Measurements from ENCODE around the gene CLASP2.
"Not testable (repeated sequence)": the region's sequence is repeated elsewhere in the genome, so short reads cannot be mapped to it uniquely, and the experiment has no call there.

CLASP2 gene

DNA sequence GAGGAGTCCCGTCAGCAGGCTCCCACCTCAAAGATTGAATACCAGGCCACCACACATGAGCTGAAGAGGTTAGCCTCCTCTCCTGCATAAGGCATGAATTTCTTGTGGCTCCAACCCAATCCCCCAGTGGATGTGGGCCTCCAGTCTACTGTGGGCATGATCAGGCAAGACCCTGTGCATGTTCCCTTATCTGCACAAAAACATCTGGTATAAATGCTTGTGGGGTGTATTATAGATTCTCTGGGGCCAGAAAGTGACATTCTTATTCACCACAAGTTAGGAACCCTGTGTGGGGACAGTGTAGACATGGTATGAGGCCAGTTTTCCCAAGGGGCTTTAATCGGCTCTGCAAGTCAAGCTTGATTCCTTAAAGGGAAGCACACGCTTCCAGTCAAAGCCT is 259.6 kb downstream of the CLASP2 start:
- DNase-seq (ENCODE audit: low read depth in 1 of 2, low spot score in 1 of 2): no peak

DNA sequence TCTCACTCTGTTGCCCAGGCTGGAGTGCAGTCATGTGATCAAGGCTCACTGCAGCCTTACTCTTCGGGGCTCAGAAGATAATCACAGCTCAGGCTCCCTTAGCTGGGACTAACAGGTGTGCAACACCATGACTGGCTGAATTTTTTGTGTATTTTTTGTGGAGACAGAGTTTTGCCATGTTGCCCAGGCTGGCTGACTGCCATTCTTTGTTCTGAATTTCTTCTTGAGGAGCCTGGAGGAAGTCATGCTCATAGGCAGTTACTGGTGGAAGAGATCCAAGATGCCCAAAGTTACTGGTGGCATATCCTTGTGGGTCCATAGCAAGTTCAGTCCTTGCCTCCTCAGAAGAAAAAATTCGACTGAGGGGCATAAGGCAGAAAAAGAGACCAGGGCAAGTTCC is 261.3 kb downstream of the CLASP2 start:
- DNase-seq (ENCODE audit: low read depth in 1 of 2, low spot score in 1 of 2): no peak

DNA sequence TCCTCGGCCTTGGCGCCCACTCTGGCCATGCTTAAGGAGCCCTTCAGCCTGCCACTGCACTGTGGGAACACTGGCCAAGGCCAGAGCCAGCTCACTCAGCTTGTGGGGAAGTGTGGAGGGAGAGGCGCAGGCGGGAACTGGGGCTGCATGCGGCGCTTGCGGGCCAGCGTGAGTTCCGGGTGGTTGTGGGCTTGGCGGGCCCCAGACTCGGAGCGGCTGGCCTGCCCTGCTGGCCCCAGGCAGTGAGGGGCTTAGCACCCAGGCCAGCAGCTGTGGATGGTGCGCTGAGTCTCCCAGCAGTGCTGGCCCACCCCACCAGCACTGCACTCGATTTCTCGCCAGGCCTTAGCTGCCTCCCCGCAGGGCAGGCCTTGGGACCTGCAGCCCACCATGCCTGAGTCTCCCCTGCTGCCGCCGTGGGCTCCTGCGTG is 264.7 kb downstream of the CLASP2 start:
- no peak for DNase-seq (ENCODE audit: low read depth in 1 of 2, low spot score in 1 of 2)

DNA sequence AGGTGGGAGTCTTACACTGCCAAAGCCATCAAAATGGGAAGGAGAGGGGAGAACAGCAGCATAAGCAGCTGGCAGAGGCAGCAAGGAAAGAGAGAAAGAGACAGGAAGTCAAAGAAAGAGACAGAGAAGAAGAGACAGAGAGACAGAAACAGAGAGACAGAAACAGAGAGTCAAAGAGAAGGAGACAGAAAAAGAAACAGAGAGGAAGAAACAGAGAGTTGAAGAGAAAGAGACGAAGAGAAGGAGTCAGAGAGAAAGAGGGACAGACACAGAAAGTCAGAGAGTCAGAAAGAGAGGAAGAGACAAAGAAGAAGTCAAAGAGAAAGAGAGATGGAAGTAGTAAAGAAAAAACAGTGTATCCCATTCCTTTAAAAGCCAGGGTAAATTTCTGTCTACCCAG is 266.1 kb downstream of the CLASP2 start:
- DNase-seq (ENCODE audit: low read depth in 1 of 2, low spot score in 1 of 2): not testable (repeated sequence)

DNA sequence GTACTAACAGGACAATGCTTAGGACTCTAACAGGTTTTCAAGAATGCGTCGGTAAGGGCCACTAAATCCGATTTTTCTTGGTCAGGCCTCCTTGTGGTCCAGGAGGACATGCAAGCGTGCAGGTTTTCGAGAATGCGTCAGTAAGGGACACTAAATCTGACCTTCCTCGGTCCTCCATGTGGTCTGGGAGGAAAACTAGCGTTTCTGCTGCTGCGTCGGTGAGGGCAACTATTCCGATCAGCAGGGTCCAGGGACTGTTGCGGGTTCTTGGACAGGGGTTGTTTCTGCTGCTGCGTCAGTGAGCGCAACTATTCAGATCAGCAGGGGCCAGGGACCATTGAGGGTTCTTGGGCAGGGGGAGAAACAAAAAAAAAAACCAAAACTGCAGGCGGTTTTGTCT is 270.1 kb downstream of the CLASP2 start:
- DNase-seq (ENCODE audit: low read depth in 1 of 2, low spot score in 1 of 2): no peak

DNA sequence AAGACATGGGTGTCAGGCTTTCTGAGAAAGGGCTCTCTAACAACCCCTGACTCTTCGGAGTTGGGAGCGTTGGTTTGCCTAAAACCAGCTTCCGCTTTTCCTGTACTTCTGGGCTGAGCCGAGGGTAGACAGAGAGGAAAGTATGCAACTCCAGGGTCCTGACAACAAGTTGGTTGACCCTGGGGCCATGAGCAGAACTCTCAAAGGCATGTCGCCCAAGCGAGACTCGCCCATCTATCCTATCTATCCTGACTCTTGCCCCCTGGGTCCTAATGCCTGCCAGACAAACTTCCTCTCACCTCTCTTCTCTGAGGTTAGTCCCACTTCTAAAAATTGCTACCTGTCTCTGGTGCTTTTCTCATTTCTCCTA is 270.8 kb downstream of the CLASP2 start:
- not testable (repeated sequence) for DNase-seq (ENCODE audit: low read depth in 1 of 2, low spot score in 1 of 2)

All from activated T-helper 1 cell treated with anti-CD3 and anti-CD28 coated beads, Interleukin-2, amount 50 U/mL, for 16 hours (primary cell).